ENCODE measurements around the gene TGFA. TPM values are rescaled to one million over a fixed set of nuclear protein-coding genes. Genes with fewer than 3 reads are reported as not detected.

Gene TGFA
- total RNA-seq, 1 donor from 2014 or later = 9.1 TPM

DNA sequence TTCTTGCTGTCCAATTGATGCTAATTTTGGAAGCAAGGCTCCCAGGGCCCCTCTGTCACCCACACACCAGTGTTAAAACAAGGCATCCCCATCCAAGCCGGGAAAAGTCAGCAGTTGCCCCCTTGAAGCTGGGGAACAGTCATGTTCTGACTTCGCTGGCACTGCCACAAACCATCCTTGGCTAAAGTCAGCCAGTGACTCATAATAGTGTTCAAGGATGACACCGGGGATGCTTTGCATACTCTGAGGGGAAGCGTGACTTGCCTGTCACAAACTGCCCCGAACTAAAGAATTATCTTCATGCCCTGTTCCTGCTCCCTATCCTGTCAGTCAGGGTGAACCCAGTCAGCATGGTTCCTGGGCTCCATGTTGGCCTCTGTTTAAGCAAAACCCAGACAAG is 37.0 kb downstream of the TGFA start:
- no peaks in the 10 kb centered on the region for H3K4me1 ChIP-seq
- no peak overlapping the region for H3K27ac ChIP-seq
- no peaks in the 10 kb centered on the region for H3K36me3 ChIP-seq
- H3K27me3 ChIP-seq = no peaks in the 10 kb centered on the region
- H3K9me3 ChIP-seq = no peaks in the 10 kb centered on the region
- intact Hi-C loops (cut with DNase I) = no loop called here
- TF ChIP-seq, protein P1, sequence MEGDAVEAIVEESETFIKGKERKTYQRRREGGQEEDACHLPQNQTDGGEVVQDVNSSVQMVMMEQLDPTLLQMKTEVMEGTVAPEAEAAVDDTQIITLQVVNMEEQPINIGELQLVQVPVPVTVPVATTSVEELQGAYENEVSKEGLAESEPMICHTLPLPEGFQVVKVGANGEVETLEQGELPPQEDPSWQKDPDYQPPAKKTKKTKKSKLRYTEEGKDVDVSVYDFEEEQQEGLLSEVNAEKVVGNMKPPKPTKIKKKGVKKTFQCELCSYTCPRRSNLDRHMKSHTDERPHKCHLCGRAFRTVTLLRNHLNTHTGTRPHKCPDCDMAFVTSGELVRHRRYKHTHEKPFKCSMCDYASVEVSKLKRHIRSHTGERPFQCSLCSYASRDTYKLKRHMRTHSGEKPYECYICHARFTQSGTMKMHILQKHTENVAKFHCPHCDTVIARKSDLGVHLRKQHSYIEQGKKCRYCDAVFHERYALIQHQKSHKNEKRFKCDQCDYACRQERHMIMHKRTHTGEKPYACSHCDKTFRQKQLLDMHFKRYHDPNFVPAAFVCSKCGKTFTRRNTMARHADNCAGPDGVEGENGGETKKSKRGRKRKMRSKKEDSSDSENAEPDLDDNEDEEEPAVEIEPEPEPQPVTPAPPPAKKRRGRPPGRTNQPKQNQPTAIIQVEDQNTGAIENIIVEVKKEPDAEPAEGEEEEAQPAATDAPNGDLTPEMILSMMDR (IDR thresholded peaks at IDR 0.05) = no peak
- H3K4me3 ChIP-seq = no peak overlapping the region
- ATAC-seq (peak; percentile 44), DNase-seq (no peak)

DNA sequence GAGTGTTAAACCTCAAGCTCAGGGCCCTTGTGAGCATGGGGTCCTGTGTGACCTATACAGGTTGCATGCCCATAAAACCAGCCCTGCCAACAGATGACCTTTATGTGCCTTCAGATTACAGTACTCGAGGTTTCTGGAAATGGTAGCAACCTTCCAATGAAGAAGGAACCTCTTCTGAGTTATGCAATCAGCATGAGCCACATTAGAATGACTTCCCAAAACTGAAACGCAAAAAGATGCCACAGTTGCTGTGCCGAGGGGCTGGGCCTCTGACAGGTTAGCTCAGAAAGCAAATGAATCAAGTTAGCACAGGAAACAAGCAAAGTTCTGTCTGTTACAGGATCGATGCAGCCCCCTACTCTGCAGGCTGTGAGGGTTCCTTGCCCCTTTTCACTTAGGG is 37.7 kb downstream of the TGFA start:
- Histone ChIP-seq H3K9me3 (no peaks in the 10 kb centered on the region), H3K36me3 (no peaks in the 10 kb centered on the region), H3K27ac (no peak overlapping the region), H3K4me1 (no peaks in the 10 kb centered on the region), H3K4me3 (no peak overlapping the region), H3K27me3 (no peaks in the 10 kb centered on the region)
- ATAC-seq = peak; percentile 64
- intact Hi-C loops (cut with DNase I) = no loop called here
- TF ChIP-seq, protein P1 (IDR thresholded peaks at IDR 0.05) = no peak
- no peak for DNase-seq

- ATAC-seq (peak; percentile 76), DNase-seq (peak; percentile 91)
- TF ChIP-seq, protein P1 (IDR thresholded peaks at IDR 0.05) = no peak
- Histone ChIP-seq H3K9me3 (no peaks in the 10 kb centered on the region), H3K27ac (no peak overlapping the region), H3K4me1 (no peaks in the 10 kb centered on the region), H3K27me3 (no peaks in the 10 kb centered on the region), H3K36me3 (no peaks in the 10 kb centered on the region), H3K4me3 (no peak overlapping the region)
- intact Hi-C loops (cut with DNase I) = no loop called here
These were observed 39.0 kb downstream of the TGFA start for GRCh38 chr2:70514612-70515055.

GRCh38 chr2:70513738-70514137 is 39.9 kb downstream of the TGFA start:
- H3K36me3 ChIP-seq = no peaks in the 10 kb centered on the region
- DNase-seq (no peak), ATAC-seq (no peak)
- no peak overlapping the region for H3K4me3 ChIP-seq
- no peak overlapping the region for H3K27ac ChIP-seq
- TF ChIP-seq, protein P1 (IDR thresholded peaks at IDR 0.05) = no peak
- H3K27me3 ChIP-seq = no peaks in the 10 kb centered on the region
- H3K4me1 ChIP-seq = no peaks in the 10 kb centered on the region
- H3K9me3 ChIP-seq = no peaks in the 10 kb centered on the region
- intact Hi-C loops (cut with DNase I) = no loop called here

- DNase-seq (no peak), ATAC-seq (no peak)
- H3K4me3 ChIP-seq = no peak overlapping the region
- intact Hi-C loops (cut with DNase I) = no loop called here
- no peaks in the 10 kb centered on the region for H3K9me3 ChIP-seq
- H3K27ac ChIP-seq = no peak overlapping the region
- TF ChIP-seq, protein P1 (IDR thresholded peaks at IDR 0.05) = no peak
- no peaks in the 10 kb centered on the region for H3K4me1 ChIP-seq
- no peaks in the 10 kb centered on the region for H3K36me3 ChIP-seq
- no peaks in the 10 kb centered on the region for H3K27me3 ChIP-seq
These were observed 41.5 kb downstream of the TGFA start for GRCh38 chr2:70511971-70512729.
